Skeletal muscle tissue (tissue), 4 donors: Measurements from ENCODE around the gene SUN1. TPM values are rescaled to one million over a fixed set of nuclear protein-coding genes. Genes with fewer than 3 reads are reported as not detected.
"Not testable (repeated sequence)": the region's sequence is repeated elsewhere in the genome, so short reads cannot be mapped to it uniquely, and the experiment has no call there.

Source experiments
- H3K27ac ChIP-seq: one replicate; pipeline ENCODE4 v1.7.0; 2013; ENCODE audit warnings: mild to moderate bottlenecking, low read depth, low read length, inconsistent platforms
- H3K27me3 ChIP-seq, 3 donors: one replicate each; pipeline ENCODE4 v1.7.0; 2013; ENCODE audit warnings: low read length in 3 of 3; ENCODE audit not compliant: control insufficient read depth in 3 of 3, insufficient read depth in 3 of 3
- H3K36me3 ChIP-seq, 3 donors: one replicate each; pipeline ENCODE4 v1.7.0; 2013; ENCODE audit warnings: low read length in 3 of 3; ENCODE audit not compliant: control insufficient read depth in 3 of 3, insufficient read depth in 3 of 3
- H3K4me1 ChIP-seq, 3 donors: one replicate each; pipeline ENCODE4 v1.7.0; 2013; ENCODE audit warnings: low read length in 3 of 3, mild to moderate bottlenecking in 3 of 3; ENCODE audit not compliant: control insufficient read depth in 3 of 3, insufficient read depth in 3 of 3
- H3K4me3 ChIP-seq, 3 donors: one replicate each; pipeline ENCODE4 v1.7.0; 2013; ENCODE audit warnings: low read length in 3 of 3
- H3K9ac ChIP-seq, 3 donors: one replicate each; pipeline ENCODE4 v1.7.0; 2013; ENCODE audit warnings: low read length in 3 of 3, mild to moderate bottlenecking in 3 of 3, moderate library complexity in 2 of 3, low read depth in 1 of 3
- H3K9me3 ChIP-seq, 3 donors: one replicate each; pipeline ENCODE4 v1.7.0; 2013; ENCODE audit warnings: low read length in 3 of 3; ENCODE audit not compliant: control insufficient read depth in 3 of 3
- total RNA-seq: library from RNA; depleted of rRNA; stranded (reverse); fragments of >200 nt; gene quantifications from one replicate; pipeline ENCODE4 v1.2.3, GENCODE V29; 2014
- donor health status: Osteomylitis.

The SUN1 gene
- total RNA-seq, 1 donor from 2014 or later: 180 TPM

DNA sequence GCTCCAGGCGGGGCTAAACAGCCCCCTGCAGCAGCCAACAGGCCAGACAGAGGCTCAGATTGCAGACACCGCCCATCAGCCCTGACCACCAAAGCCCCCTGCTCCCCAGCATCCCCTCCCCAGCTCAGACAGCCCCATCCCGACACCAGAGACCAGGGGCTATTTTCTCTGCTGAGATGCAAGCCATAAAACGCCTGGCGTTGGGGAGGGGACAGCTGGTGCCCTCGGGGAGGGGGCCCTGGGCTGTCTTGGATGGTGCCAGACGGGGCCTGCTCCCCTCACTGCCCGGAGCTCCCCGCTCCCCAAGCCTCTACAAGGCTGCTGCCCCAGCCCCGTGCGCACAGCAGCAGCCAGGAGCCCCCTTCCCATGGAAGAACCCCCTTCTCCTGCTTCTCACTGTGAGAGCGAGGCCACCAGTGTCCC, 75.9 kb downstream of the SUN1 start:
- H3K9me3 ChIP-seq: no peaks in the 10 kb centered on the region
- H3K4me3 ChIP-seq: no peak overlapping the region
- no peaks in the 10 kb centered on the region for H3K36me3 ChIP-seq
- H3K4me1 ChIP-seq: peaks cover 0 to 20% (median 12%) of the 10 kb centered on the region in 3 donors
- H3K9ac ChIP-seq: no peak overlapping the region
- peaks cover 24 to 56% (median 31%) of the 10 kb centered on the region in 3 donors for H3K27me3 ChIP-seq
- H3K27ac ChIP-seq: no peak overlapping the region

GRCh38 chr7:908591-909357, 76.5 kb downstream of the SUN1 start:
- peaks cover 0 to 20% (median 12%) of the 10 kb centered on the region in 3 donors for H3K4me1 ChIP-seq
- H3K27ac ChIP-seq, H3K36me3 ChIP-seq, H3K9me3 ChIP-seq: not testable (repeated sequence)
- peak overlapping the region in 2 of 3 donors; percentile 32 to 35 for H3K4me3 ChIP-seq
- peak overlapping the region in 1 of 3 donors; percentile 16 for H3K9ac ChIP-seq
- H3K27me3 ChIP-seq: peaks cover 18 to 51% (median 26%) of the 10 kb centered on the region in 3 donors

- Histone ChIP-seq H3K9me3 (no peaks in the 10 kb centered on the region), H3K4me1 (peaks cover 0 to 15% (median 12%) of the 10 kb centered on the region in 3 donors), H3K27me3 (peaks cover 9 to 43% (median 17%) of the 10 kb centered on the region in 3 donors), H3K36me3 (no peaks in the 10 kb centered on the region), H3K27ac (no peak overlapping the region), H3K9ac (peak overlapping the region in 1 of 3 donors; percentile 40), H3K4me3 (peak overlapping the region in 2 of 3 donors; percentile 32 to 45)
Observed at GRCh38 chr7:909358-910329, 77.4 kb downstream of the SUN1 start.

DNA sequence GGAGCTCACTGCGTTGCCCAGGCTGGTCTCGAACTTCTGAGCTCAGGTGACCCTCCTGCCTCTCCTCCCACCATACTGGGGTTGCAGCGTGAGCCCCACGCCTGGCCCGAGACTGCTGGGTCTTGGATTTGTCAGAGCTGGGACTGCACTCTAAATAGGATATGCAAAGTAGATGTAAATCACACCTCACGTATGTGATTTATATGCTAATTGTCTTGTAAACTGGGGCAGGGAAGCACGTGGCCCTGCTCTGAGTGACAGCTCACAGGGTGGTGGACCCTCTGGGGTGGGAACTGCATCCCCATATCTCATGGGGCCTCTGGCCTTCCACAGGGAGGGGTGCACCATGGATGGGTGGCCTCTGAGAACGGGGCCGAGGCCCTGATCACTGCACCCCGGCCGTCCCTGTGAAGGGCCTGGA, 78.2 kb downstream of the SUN1 start:
- H3K36me3 ChIP-seq: no peaks in the 10 kb centered on the region
- peaks cover 0 to 15% (median 12%) of the 10 kb centered on the region in 3 donors for H3K4me1 ChIP-seq
- H3K9ac ChIP-seq: no peak overlapping the region
- no peak overlapping the region for H3K27ac ChIP-seq
- peaks cover 12 to 38% (median 13%) of the 10 kb centered on the region in 3 donors for H3K27me3 ChIP-seq
- H3K4me3 ChIP-seq: no peak overlapping the region
- H3K9me3 ChIP-seq: no peaks in the 10 kb centered on the region

DNA sequence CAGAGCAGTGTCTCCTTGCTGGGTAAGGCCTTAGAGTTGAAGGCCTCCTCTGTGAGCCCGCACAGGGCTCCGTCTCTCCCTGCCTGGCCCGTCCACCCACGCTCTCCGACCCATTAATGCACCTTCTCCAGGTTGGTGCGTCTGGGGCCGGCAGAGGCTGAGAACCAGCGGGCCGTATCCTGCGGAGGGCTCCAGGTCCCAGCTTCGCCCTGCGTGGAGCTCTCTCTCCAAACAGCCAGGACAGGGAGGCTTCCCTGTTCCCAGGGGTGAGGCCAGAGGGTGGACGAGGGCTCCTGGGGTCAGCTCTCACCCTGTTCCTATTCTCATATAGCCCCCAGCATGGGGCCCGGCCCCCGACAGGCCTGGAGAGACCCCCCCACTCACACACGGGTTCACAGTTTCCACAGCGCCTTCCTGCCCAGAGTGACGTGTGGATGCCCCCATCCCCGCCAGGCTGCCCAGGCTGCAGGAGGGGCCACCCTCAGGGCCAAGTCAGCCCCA, 78.7 kb downstream of the SUN1 start:
- Histone ChIP-seq H3K4me3 (no peak overlapping the region), H3K9ac (no peak overlapping the region), H3K4me1 (peaks cover 0 to 15% (median 12%) of the 10 kb centered on the region in 3 donors), H3K27ac (no peak overlapping the region), H3K9me3 (no peaks in the 10 kb centered on the region), H3K27me3 (peaks cover 14 to 35% (median 14%) of the 10 kb centered on the region in 3 donors), H3K36me3 (no peaks in the 10 kb centered on the region)

DNA sequence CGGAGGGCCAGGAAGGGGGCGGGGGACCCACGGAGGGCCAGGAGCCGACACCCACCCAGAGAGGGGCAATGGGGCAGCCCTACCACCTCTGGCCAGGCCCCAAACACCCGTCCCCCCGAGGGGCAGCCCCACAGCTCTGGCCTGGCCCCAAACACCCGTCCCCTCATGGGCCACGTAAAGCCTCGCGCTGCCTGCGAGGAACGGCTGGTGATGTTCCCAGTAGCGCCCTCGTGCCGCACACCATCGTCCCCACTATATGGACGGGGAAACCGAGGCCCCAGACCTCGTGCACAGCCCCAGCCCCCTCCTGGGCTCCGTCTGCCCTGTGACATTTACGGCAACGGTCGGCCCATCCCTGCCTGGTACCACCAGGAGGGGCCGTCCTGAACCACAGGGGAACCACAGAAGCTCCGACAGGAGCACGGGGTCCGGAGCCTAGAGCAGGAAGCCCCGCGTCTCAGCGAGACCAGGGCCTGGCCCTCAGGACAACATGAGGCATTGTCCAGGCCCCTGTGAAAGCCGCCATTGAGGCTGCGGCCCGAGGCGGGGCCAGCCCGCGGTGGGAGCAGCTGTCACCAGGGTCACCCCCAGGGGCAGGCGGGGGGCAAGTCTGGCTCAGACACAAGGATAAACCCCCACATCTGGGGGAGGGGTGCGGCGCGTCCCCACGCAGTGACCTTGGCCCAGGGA, 79.7 kb downstream of the SUN1 start:
- Histone ChIP-seq H3K27ac (no peak overlapping the region), H3K9ac (no peak overlapping the region), H3K27me3 (peaks cover 14 to 39% (median 18%) of the 10 kb centered on the region in 3 donors), H3K4me3 (no peak overlapping the region), H3K4me1 (peaks cover 0 to 19% (median 12%) of the 10 kb centered on the region in 3 donors), H3K9me3 (no peaks in the 10 kb centered on the region), H3K36me3 (no peaks in the 10 kb centered on the region)

- Histone ChIP-seq H3K9ac (no peak overlapping the region), H3K4me3 (no peak overlapping the region), H3K4me1 (peaks cover 0 to 14% (median 4%) of the 10 kb centered on the region in 3 donors), H3K27ac (no peak overlapping the region), H3K9me3 (no peaks in the 10 kb centered on the region), H3K27me3 (peaks cover 8 to 22% (median 9%) of the 10 kb centered on the region in 3 donors), H3K36me3 (no peaks in the 10 kb centered on the region)
Observed at GRCh38 chr7:913736-914520, 81.7 kb downstream of the SUN1 start.

DNA sequence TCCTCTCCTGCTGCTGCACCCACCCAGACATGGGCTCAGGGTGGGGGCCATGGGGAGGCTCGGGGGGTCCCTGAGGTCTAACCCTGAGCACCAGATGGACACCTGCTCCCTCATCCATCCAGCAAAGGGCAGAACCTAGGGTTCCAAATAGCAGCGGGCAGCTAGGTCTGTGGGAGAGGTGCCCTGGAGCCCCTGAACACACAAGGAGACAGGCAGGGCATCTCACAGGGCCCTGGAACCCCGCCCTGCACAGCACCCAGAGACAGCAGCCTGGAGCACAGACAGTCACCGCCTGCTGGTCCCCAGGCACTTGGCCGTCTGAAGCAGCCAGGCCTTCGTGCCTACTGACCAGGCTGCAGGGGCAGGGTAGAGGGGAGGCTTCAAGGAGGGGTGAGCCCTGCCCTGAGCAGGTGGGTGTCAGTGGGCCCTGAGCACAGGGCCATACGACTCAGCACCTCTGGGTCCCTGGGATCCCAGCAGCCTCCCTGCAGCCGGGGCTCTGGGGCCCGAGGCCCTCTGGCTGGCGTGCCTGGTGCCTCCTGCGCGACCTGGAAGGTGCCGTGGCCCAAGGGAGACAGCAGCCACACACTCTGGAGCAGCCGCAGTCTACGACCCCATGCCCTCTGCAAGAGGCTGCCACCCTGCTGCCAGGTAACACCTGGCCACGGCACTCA, 82.4 kb downstream of the SUN1 start:
- Histone ChIP-seq H3K4me3 (no peak overlapping the region), H3K36me3 (no peaks in the 10 kb centered on the region), H3K4me1 (peaks cover 0 to 10% (median 3%) of the 10 kb centered on the region in 3 donors), H3K9me3 (no peaks in the 10 kb centered on the region), H3K27me3 (peaks cover 8 to 18% (median 9%) of the 10 kb centered on the region in 3 donors), H3K27ac (no peak overlapping the region), H3K9ac (no peak overlapping the region)
